Measurements from ENCODE around the gene CKM. TPM values are rescaled to one million over a fixed set of nuclear protein-coding genes. Genes with fewer than 3 reads are reported as not detected.

The CKM gene
- total RNA-seq, 2 donors from 2014 or later = 2.7 to 3.7 TPM

GRCh38 chr19:45323671-45324081, 1.0 kb upstream of the CKM start:
- no peak overlapping the region for H3K4me3 ChIP-seq (ENCODE audit: low read length)
- no peak overlapping the region for H3K27ac ChIP-seq (ENCODE audit: low read depth, low read length)
- H3K4me1 ChIP-seq (ENCODE audit: control insufficient read depth, insufficient read depth, low read length) = peaks cover 9% of the 10 kb centered on the region
- no peaks in the 10 kb centered on the region for H3K9me3 Mint-ChIP-seq
- no peaks in the 10 kb centered on the region for H3K9me3 ChIP-seq (ENCODE audit: control insufficient read depth, low read length)
- no peaks in the 10 kb centered on the region for H3K36me3 Mint-ChIP-seq (ENCODE audit: low read depth)
- no peak for TF ChIP-seq CTCF (conservative IDR thresholded peaks at IDR 0.05)
- peak overlapping the region; percentile 37 for H3K4me3 Mint-ChIP-seq
- peak; percentile 79 for DNase-seq
- no peak overlapping the region for H3K27ac Mint-ChIP-seq
- peaks cover 6% of the 10 kb centered on the region for H3K27me3 ChIP-seq (ENCODE audit: control insufficient read depth, insufficient read depth, low read length, poor library complexity, severe bottlenecking)
- H3K36me3 ChIP-seq (ENCODE audit: control insufficient read depth, insufficient read depth, low read length) = no peaks in the 10 kb centered on the region
- H3K9ac ChIP-seq (ENCODE audit: extremely low read depth, low read length, poor library complexity, severe bottlenecking) = no peak overlapping the region
- H3K4me1 Mint-ChIP-seq = peaks cover 14% of the 10 kb centered on the region
- 10 to 34% methylated on average over 3 to 30 of the region's 30 CpGs for WGBS, 2 experiments (ENCODE audit: insufficient coverage in 1 of 2, insufficient read length in 1 of 2)
- H3K27me3 Mint-ChIP-seq (ENCODE audit: insufficient read depth) = peaks cover 10% of the 10 kb centered on the region

GRCh38 chr19:45322311-45322710, 364 bp downstream of the CKM start:
- TF ChIP-seq CTCF (conservative IDR thresholded peaks at IDR 0.05) = no peak
- no peaks in the 10 kb centered on the region for H3K9me3 ChIP-seq (ENCODE audit: control insufficient read depth, low read length)
- Mint-ChIP-seq H3K4me1 (peaks cover 14% of the 10 kb centered on the region), H3K36me3 (ENCODE audit: low read depth) (no peaks in the 10 kb centered on the region), H3K9me3 (no peaks in the 10 kb centered on the region), H3K27me3 (ENCODE audit: insufficient read depth) (peaks cover 23% of the 10 kb centered on the region), H3K4me3 (no peak overlapping the region), H3K27ac (peak overlapping the region; percentile 12)
- no peak overlapping the region for H3K4me3 ChIP-seq (ENCODE audit: low read length)
- WGBS, 2 experiments (ENCODE audit: insufficient coverage in 1 of 2, insufficient read length in 1 of 2) = 64% methylated on average over 11 of the region's 11 CpGs
- H3K4me1 ChIP-seq (ENCODE audit: control insufficient read depth, insufficient read depth, low read length) = peaks cover 9% of the 10 kb centered on the region
- H3K36me3 ChIP-seq (ENCODE audit: control insufficient read depth, insufficient read depth, low read length) = no peaks in the 10 kb centered on the region
- H3K27ac ChIP-seq (ENCODE audit: low read depth, low read length) = peak overlapping the region; percentile 53
- peaks cover 6% of the 10 kb centered on the region for H3K27me3 ChIP-seq (ENCODE audit: control insufficient read depth, insufficient read depth, low read length, poor library complexity, severe bottlenecking)
- peak; percentile 78 for DNase-seq
- no peak overlapping the region for H3K9ac ChIP-seq (ENCODE audit: extremely low read depth, low read length, poor library complexity, severe bottlenecking)

- H3K36me3 ChIP-seq (ENCODE audit: control insufficient read depth, insufficient read depth, low read length) = no peaks in the 10 kb centered on the region
- no peak overlapping the region for H3K9ac ChIP-seq (ENCODE audit: extremely low read depth, low read length, poor library complexity, severe bottlenecking)
- Mint-ChIP-seq H3K27ac (peak overlapping the region; percentile 12), H3K4me1 (peaks cover 14% of the 10 kb centered on the region), H3K27me3 (ENCODE audit: insufficient read depth) (peaks cover 26% of the 10 kb centered on the region), H3K36me3 (ENCODE audit: low read depth) (no peaks in the 10 kb centered on the region), H3K9me3 (no peaks in the 10 kb centered on the region), H3K4me3 (no peak overlapping the region)
- no peak for DNase-seq
- 90% methylated on average over 7 of the region's 7 CpGs; no CpG with 5 or more reads in 1 of the 2 experiments for WGBS, 2 experiments (ENCODE audit: insufficient coverage in 1 of 2, insufficient read length in 1 of 2)
- no peak for TF ChIP-seq CTCF (conservative IDR thresholded peaks at IDR 0.05)
- no peak overlapping the region for H3K27ac ChIP-seq (ENCODE audit: low read depth, low read length)
- peaks cover 7% of the 10 kb centered on the region for H3K27me3 ChIP-seq (ENCODE audit: control insufficient read depth, insufficient read depth, low read length, poor library complexity, severe bottlenecking)
- H3K4me3 ChIP-seq (ENCODE audit: low read length) = no peak overlapping the region
- H3K4me1 ChIP-seq (ENCODE audit: control insufficient read depth, insufficient read depth, low read length) = peaks cover 9% of the 10 kb centered on the region
- H3K9me3 ChIP-seq (ENCODE audit: control insufficient read depth, low read length) = no peaks in the 10 kb centered on the region
These were observed 827 bp downstream of the CKM start for GRCh38 chr19:45321848-45322247.
